PC-9 (cell line): ENCODE results near the gene HERPUD2. TPM values are rescaled to one million over a fixed set of nuclear protein-coding genes. Genes with fewer than 3 reads are reported as not detected.

ENCODE experiments used
- BruUV-seq: library from RNA; stranded (reverse); fragments of 400-500 nt; replicated peaks from 2 replicates; lab custom pipeline; 2021; lab: Mats Ljungman, UMichigan
- CTCF ChIA-PET: fragments of 300-600 bp; sonication (Branson Sonifier 250); formaldehyde crosslinking; loops from one replicate; lab custom pipeline; 2022; ENCODE audit warnings: antibody characterized with exemption; lab: Charles Lee
- POLR2A ChIA-PET: fragments of 300-600 bp; sonication (Branson Sonifier 250); formaldehyde crosslinking; loops from one replicate; lab custom pipeline; 2022; ENCODE audit warnings: antibody characterized with exemption; ENCODE audit not compliant: unreplicated experiment; lab: Charles Lee
- DNase-seq, 2 experiments: peaks; one replicate each; pipeline versions ENCODE4 v3.0.0 to v3.0.0-alpha.2; 2015 to 2022; ENCODE audit warnings: mixed read lengths in 1 of 2
- H2AFZ ChIP-seq: fragments of 200-600 bp; sonication (generic); 2 replicates; pipeline ENCODE4 v1.8.1; 2017; ENCODE audit warnings: antibody characterized with exemption
- H3F3A ChIP-seq: fragments of 200-600 bp; sonication (generic); 2 replicates; pipeline ENCODE4 v1.8.1; 2017; ENCODE audit warnings: antibody characterized with exemption, mild to moderate bottlenecking, low read depth; ENCODE audit not compliant: insufficient read depth
- H3K27ac ChIP-seq: fragments of 200-600 bp; sonication (generic); 2 replicates; pipeline ENCODE4 v1.6.1; 2016; ENCODE audit warnings: mixed run types
- H3K27me3 ChIP-seq: fragments of 200-600 bp; sonication (generic); 2 replicates; pipeline ENCODE4 v1.6.1; 2016; ENCODE audit warnings: low read depth, mixed run types; ENCODE audit not compliant: insufficient read depth
- H3K36me3 ChIP-seq: fragments of 200-600 bp; sonication (generic); 2 replicates; pipeline ENCODE4 v1.6.1; 2016; ENCODE audit warnings: low read depth, mixed run types
- H3K4me1 ChIP-seq: fragments of 200-600 bp; sonication (generic); replicated peaks from 2 replicates; pipeline ENCODE4 v1.6.1; 2016; ENCODE audit warnings: mixed run types; ENCODE audit not compliant: insufficient read depth
- H3K4me2 ChIP-seq: fragments of 200-600 bp; sonication (generic); 2 replicates; pipeline ENCODE4 v1.6.1; 2017; ENCODE audit warnings: mixed run types
- H3K4me3 ChIP-seq: fragments of 200-600 bp; sonication (generic); 2 replicates; pipeline ENCODE4 v1.6.1; 2016; ENCODE audit warnings: mixed run types
- H3K79me2 ChIP-seq: fragments of 200-600 bp; sonication (generic); 2 replicates; pipeline ENCODE4 v1.6.1; 2017; ENCODE audit warnings: low read depth, mixed run types
- H3K9me2 ChIP-seq: fragments of 200-600 bp; sonication (generic); 2 replicates; pipeline ENCODE4 v1.8.1; 2017; ENCODE audit warnings: mild to moderate bottlenecking; ENCODE audit not compliant: insufficient read depth
- H3K9me3 ChIP-seq: fragments of 200-600 bp; sonication (generic); 2 replicates; pipeline ENCODE4 v1.8.1; 2016; ENCODE audit warnings: low read depth; ENCODE audit not compliant: insufficient read depth
- H4K20me1 ChIP-seq: fragments of 200-600 bp; sonication (generic); 2 replicates; pipeline ENCODE4 v1.8.1; 2017; ENCODE audit not compliant: insufficient read depth
- CTCF ChIP-seq: fragments of 200-600 bp; sonication (generic); conservative IDR thresholded peaks from 2 replicates; pipeline ENCODE4 v1.6.1; 2017; ENCODE audit warnings: mixed run types, antibody characterized with exemption, mild to moderate bottlenecking, moderate library complexity
- EZH2 ChIP-seq: fragments of 200-600 bp; sonication (generic); IDR thresholded peaks from 2 replicates; pipeline ENCODE4 v1.8.0; 2017; ENCODE audit warnings: antibody characterized with exemption, low read depth
- intact Hi-C: fragments of 100-400 bp; cut with micrococcal nuclease; formaldehyde crosslinking; loops from one replicate; pipeline ENCODE4 v1.10.0; 2022; ENCODE audit not compliant: unreplicated experiment
- total RNA-seq: library from RNA; stranded (reverse); gene quantifications from 2 replicates; pipeline ENCODE4 v1.2.3, GENCODE V29; 2021

The HERPUD2 gene
- total RNA-seq, 1 experiment from 2014 or later: 53.4 TPM

GRCh38 chr7:35681231-35682029 lies 13.5 kb downstream of the HERPUD2 start:
- no TSS peak for BruUV-seq
- intact Hi-C loops: no loop called here
- peaks cover 26% of the 10 kb centered on the region; the same call in 1 of the 2 replicates for H4K20me1 ChIP-seq
- peaks cover 1% of the 10 kb centered on the region; the same call in 1 of the 2 replicates for H3F3A ChIP-seq
- ChIA-PET POLR2A (no interaction called here), CTCF (no interaction called here)
- H3K4me1 ChIP-seq: no peaks in the 10 kb centered on the region
- no peak overlapping the region for H3K27ac ChIP-seq
- H3K27me3 ChIP-seq: no peaks in the 10 kb centered on the region
- peaks cover 69% of the 10 kb centered on the region for H3K79me2 ChIP-seq
- no peak overlapping the region for H3K4me2 ChIP-seq
- H3K9me2 ChIP-seq: no peaks in the 10 kb centered on the region
- no peaks in the 10 kb centered on the region for H3K36me3 ChIP-seq
- TF ChIP-seq EZH2: no peak
- TF ChIP-seq CTCF: no peak
- DNase-seq: no peak
- no peak overlapping the region for H2AFZ ChIP-seq
- no peak overlapping the region for H3K4me3 ChIP-seq
- no peaks in the 10 kb centered on the region for H3K9me3 ChIP-seq

DNA sequence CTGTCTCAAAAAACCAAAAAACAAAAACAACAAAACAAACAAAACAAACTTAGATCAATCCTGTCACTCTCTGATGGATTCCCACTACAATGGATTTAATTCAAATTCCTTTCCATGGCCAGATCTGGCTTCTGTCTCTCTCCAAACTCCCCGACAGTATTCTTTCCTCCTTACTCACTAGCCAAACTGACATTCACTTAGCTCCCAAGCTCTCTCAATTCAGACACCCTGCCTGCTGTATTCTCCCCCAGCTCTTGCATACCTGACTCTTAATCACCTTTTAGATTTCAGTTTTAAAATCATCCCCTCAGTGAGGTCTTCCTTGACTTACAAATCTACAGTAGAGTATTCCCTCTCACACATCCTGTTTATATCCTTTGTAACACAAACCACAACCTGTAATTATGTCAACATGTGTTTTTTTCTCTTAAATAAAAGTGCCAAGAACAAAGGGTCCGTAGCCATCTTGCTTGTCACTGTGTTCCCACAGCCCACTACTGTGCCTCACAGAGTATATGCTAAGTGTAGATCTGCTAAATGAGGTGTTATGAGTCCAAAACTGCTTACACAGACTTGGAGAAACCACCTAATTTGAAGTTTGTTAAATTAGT lies 14.4 kb downstream of the HERPUD2 start:
- H3K4me3 ChIP-seq: no peak overlapping the region
- no peaks in the 10 kb centered on the region for H3K4me1 ChIP-seq
- intact Hi-C loops: no loop called here
- DNase-seq: no peak
- ChIA-PET POLR2A (no interaction called here), CTCF (interaction anchor here (0.7 kb wide), 1 partner anchor 45 kb away, joined by 3 read pairs; no protein-coding TSS in a partner anchor)
- no peak overlapping the region for H3K27ac ChIP-seq
- H2AFZ ChIP-seq: no peak overlapping the region
- H4K20me1 ChIP-seq: peaks cover 30% of the 10 kb centered on the region; the same call in 1 of the 2 replicates
- no peak overlapping the region for H3K4me2 ChIP-seq
- H3K9me3 ChIP-seq: no peaks in the 10 kb centered on the region
- BruUV-seq: no TSS peak
- no peak for TF ChIP-seq CTCF
- TF ChIP-seq EZH2: no peak
- H3K27me3 ChIP-seq: no peaks in the 10 kb centered on the region
- peaks cover 77% of the 10 kb centered on the region for H3K79me2 ChIP-seq
- H3K9me2 ChIP-seq: no peaks in the 10 kb centered on the region
- H3F3A ChIP-seq: peaks cover 7% of the 10 kb centered on the region; the same call in 1 of the 2 replicates
- H3K36me3 ChIP-seq: no peaks in the 10 kb centered on the region

DNA sequence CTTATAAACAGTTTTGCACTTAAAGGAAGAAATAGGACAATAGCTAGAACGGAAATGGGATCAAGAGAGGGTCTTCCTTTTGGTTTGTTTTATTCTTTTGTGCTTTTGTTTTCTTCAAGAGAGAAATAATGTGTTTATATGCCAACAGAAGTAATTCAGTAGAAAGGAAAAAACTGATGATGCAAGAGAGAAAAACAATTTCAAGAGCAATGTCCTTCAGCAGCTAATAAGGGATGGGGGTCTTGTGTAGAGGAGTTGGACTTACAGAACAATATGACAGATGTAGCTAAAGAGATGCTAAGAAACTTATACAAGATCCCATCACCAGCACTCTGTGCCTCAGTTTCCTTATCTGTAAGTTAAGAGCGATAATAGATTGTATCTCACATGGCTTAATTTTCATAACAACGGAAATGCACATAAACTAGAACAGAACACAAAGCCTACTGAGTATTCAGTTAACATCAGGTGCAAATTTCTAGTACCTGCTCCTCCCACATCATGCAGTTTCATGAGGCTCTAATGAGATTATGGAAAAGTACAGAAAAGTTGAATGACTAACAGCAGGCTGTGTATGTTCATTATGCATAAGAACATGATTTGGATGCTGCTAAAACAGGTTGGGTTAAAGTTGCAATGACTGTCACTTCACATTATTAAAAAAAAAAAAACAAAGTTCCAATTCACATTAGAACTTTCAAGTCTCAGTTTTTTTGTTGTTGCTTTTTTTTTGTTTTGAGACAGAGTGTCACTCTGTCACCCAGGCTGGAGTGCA lies 17.2 kb downstream of the HERPUD2 start:
- ChIA-PET POLR2A (interaction anchor here (0.6 kb wide), 1 partner anchor 17 kb away, joined by 3 read pairs; no protein-coding TSS in a partner anchor), CTCF (interaction anchor here (0.5 kb wide), 1 partner anchor 359 kb away, joined by 5 read pairs; no protein-coding TSS in a partner anchor)
- TF ChIP-seq EZH2: no peak
- TF ChIP-seq CTCF: no peak
- intact Hi-C loops: no loop called here
- no peaks in the 10 kb centered on the region for H3K9me3 ChIP-seq
- peaks cover 61% of the 10 kb centered on the region for H3K79me2 ChIP-seq
- peaks cover 35% of the 10 kb centered on the region for H4K20me1 ChIP-seq
- no peak overlapping the region for H3K4me2 ChIP-seq
- no peaks in the 10 kb centered on the region; the same call in 1 of the 2 replicates for H3K36me3 ChIP-seq
- H3K27me3 ChIP-seq: no peaks in the 10 kb centered on the region
- no peak overlapping the region for H3K27ac ChIP-seq
- H2AFZ ChIP-seq: no peak overlapping the region
- no peaks in the 10 kb centered on the region for H3K9me2 ChIP-seq
- BruUV-seq: no TSS peak
- no peaks in the 10 kb centered on the region for H3K4me1 ChIP-seq
- H3K4me3 ChIP-seq: no peak overlapping the region
- peaks cover 7% of the 10 kb centered on the region; the same call in 1 of the 2 replicates for H3F3A ChIP-seq
- DNase-seq: no peak
